Naive thymus-derived CD4-positive, alpha-beta T cell (primary cell): Measurements from ENCODE around the gene JMJD7. TPM values are rescaled to one million over a fixed set of nuclear protein-coding genes. Genes with fewer than 3 reads are reported as not detected.

ENCODE experiments used
- ATAC-seq: fragments of 150-1000 bp; cut with Tn5 transposase; 2 replicates; pipeline ENCODE4 v1.10.0; 2021; ENCODE audit warnings: mild to moderate bottlenecking, moderate library complexity
- CTCF ChIA-PET: fragments of 350-600 bp; sonication (Branson Sonifier 250); formaldehyde crosslinking; loops from one replicate; lab custom pipeline; 2021; ENCODE audit warnings: antibody characterized with exemption; lab: Charles Lee
- POLR2A ChIA-PET: fragments of 350-600 bp; sonication (Branson Sonifier 250); formaldehyde crosslinking; loops from one replicate; lab custom pipeline; 2021; ENCODE audit warnings: antibody characterized with exemption, inconsistent platforms; lab: Charles Lee
- DNase-seq, 9 donors: peaks; one replicate each; pipeline versions ENCODE4 v3.0.0 to v3.0.0-alpha.2; 2020 to 2022; ENCODE audit warnings: mixed read lengths in 1 of 9
- H3K27ac ChIP-seq: one replicate; pipeline ENCODE4 v1.7.0; 2013; ENCODE audit warnings: mild to moderate bottlenecking, low read depth, low read length, moderate library complexity
- H3K27me3 ChIP-seq, 2 donors: one replicate each; pipeline ENCODE4 v1.7.0; 2013; ENCODE audit warnings: low read length in 2 of 2, mild to moderate bottlenecking in 2 of 2, moderate library complexity in 2 of 2; ENCODE audit not compliant: control insufficient read depth in 2 of 2, insufficient read depth in 2 of 2
- H3K36me3 ChIP-seq, 3 experiments: 1 replicate in 2 of 3; 2 replicates in 1 of 3; pipeline ENCODE4 v1.7.0; 2013; ENCODE audit warnings: low read length in 3 of 3, mild to moderate bottlenecking in 3 of 3, moderate library complexity in 1 of 3; ENCODE audit not compliant: insufficient read depth in 3 of 3, control insufficient read depth in 2 of 3
- H3K4me1 ChIP-seq, 2 donors: one replicate each; pipeline ENCODE4 v1.7.0; 2013; ENCODE audit warnings: low read length in 2 of 2, mild to moderate bottlenecking in 2 of 2, moderate library complexity in 1 of 2; ENCODE audit not compliant: control insufficient read depth in 2 of 2, insufficient read depth in 2 of 2
- H3K4me3 ChIP-seq: 2 replicates; pipeline ENCODE4 v1.7.0; 2013; ENCODE audit warnings: mild to moderate bottlenecking, low read length
- H3K9me3 ChIP-seq, 3 experiments: 1 replicate in 2 of 3; 2 replicates in 1 of 3; pipeline ENCODE4 v1.7.0; 2013; ENCODE audit warnings: low read length in 3 of 3; ENCODE audit not compliant: control insufficient read depth in 2 of 3
- H3K27ac Mint-ChIP-seq, 9 donors: one replicate each; pipeline ENCODE4 v1.8.0; 2020 to 2022; ENCODE audit warnings: mixed read lengths in 9 of 9, mild to moderate bottlenecking in 8 of 9, moderate library complexity in 5 of 9, inconsistent platforms in 2 of 9
- H3K27me3 Mint-ChIP-seq, 5 donors: one replicate each; pipeline ENCODE4 v1.8.0; 2021 to 2022; ENCODE audit warnings: mixed read lengths in 5 of 5, mild to moderate bottlenecking in 1 of 5
- H3K36me3 Mint-ChIP-seq, 5 donors: one replicate each; pipeline ENCODE4 v1.8.0; 2020 to 2022; ENCODE audit warnings: mixed read lengths in 5 of 5, mild to moderate bottlenecking in 3 of 5, inconsistent platforms in 1 of 5
- H3K4me1 Mint-ChIP-seq, 7 donors: one replicate each; pipeline ENCODE4 v1.8.0; 2020 to 2022; ENCODE audit warnings: mixed read lengths in 7 of 7, mild to moderate bottlenecking in 3 of 7, inconsistent platforms in 1 of 7
- H3K4me3 Mint-ChIP-seq, 10 donors: one replicate each; pipeline ENCODE4 v1.8.0; 2020 to 2022; ENCODE audit warnings: mild to moderate bottlenecking in 10 of 10, mixed read lengths in 10 of 10, moderate library complexity in 6 of 10, inconsistent platforms in 2 of 10
- H3K9me3 Mint-ChIP-seq, 11 donors: one replicate each; pipeline ENCODE4 v1.8.0; 2020 to 2022; ENCODE audit warnings: mixed read lengths in 11 of 11, mild to moderate bottlenecking in 4 of 11, inconsistent platforms in 1 of 11, moderate library complexity in 1 of 11
- intact Hi-C, 2 donors: fragments of 100-400 bp; cut with micrococcal nuclease; formaldehyde crosslinking; loops; one replicate each; pipeline ENCODE4 v1.15.1; 2023
- polyA plus RNA-seq, 2 donors: library from polyadenylated mRNA; unstranded; fragments of 300-500 nt; fragmentation: Illumina TruSeq; gene quantifications; one replicate each; pipeline ENCODE4 v1.2.3, GENCODE V29; 2021
- total RNA-seq, 6 experiments: library from RNA in 5 of 6; stranded (reverse) in 5 of 6; gene quantifications; 1 replicate in 5 of 6; 2 replicates in 1 of 6; pipeline ENCODE4 v1.2.3 and lab custom pipeline; 2021 to 2026

JMJD7 gene
- total RNA-seq = 10 to 100 TPM; 25.3 to 83.7 (median 52.1) TPM
- polyA plus RNA-seq = 10 to 100 TPM; 22.4 to 28.6 TPM
- 3.9 reads per million, percentile 20 among the genes with 10 or more reads in this experiment for total RNA-seq (lab: John Stamatoyannopoulos, UW)

DNA sequence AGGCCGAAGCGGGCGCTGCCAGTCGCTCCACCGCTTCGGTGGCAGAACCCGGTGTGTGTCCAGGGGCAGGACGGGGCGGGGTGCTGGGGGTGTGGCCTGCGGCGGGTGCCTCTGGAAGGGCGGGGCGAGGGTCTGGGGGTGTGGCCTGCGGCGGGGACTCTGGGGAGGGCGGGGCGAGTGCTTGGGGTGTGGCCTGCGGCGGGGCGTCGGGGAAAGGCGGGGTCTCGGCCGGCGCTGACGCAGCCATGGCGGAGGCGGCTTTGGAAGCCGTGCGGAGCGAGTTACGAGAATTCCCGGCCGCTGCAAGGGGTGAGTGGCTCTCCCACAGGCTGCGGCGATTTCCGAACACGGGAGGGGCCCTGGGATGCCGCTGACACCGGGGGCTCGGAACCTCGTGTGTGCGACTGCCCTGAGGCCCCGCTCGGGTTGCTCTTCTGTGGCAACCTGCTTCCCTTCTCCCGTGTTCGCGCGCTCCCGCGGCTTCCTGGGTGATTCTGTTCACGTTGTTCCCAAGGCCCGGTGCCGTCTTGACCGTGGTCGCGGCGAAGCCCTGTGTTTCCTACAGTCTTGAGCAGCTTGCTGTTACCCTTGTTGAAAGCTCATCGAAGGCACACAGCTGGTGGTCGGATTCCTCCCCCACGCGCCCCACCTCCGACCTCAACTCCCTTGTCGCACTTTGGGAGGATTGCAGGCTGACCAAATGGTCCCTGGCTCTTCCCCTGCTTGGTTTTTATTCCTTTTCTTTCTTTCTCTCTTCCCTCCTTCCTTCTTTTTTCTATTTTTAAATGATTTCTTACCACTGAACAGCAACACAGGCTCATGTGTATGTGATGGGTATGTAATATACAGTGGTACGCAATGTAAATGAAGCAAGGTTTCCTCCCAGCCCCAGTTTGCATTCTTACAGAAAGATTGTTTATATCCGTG, at the start of gene JMJD7:
Gene JMJD7, plus strand, starts transcription at position 213 of the 927 bp plus-strand sequence. Its CDS starts 33 bp downstream, at position 246.
- Histone ChIP-seq H3K4me3 (peak within 1 kb of the TSS; percentile 99), H3K9me3 (no peaks in the 10 kb centered on the region)

GRCh38 chr15:41778521-41778920, 49.4 kb upstream of the JMJD7 start:
- ChIA-PET CTCF (interaction anchor here (0.6 to 8.9 kb wide), 2 partner anchors 33 to 175 kb away, joined by 3 to 180 read pairs; no protein-coding TSS in a partner anchor), POLR2A (interaction anchor here (1.5 kb wide), 1 partner anchor 11 kb away, joined by 4 read pairs; no protein-coding TSS in a partner anchor)
- no peak for DNase-seq
- H3K27me3 ChIP-seq = no peaks in the 10 kb centered on the region
- H3K9me3 Mint-ChIP-seq = peaks cover 0 to 5% (median 0%) of the 10 kb centered on the region in 11 donors
- H3K27ac ChIP-seq = no peak overlapping the region
- no peaks in the 10 kb centered on the region for H3K36me3 ChIP-seq
- ATAC-seq = no peak
- peaks cover 26 to 31% of the 10 kb centered on the region in 2 donors for H3K4me1 ChIP-seq
- peak overlapping the region in 2 of 9 donors; percentile 6 to 22 for H3K27ac Mint-ChIP-seq
- no peak overlapping the region for H3K4me3 ChIP-seq
- H3K4me3 Mint-ChIP-seq = peak overlapping the region in 6 of 10 donors; percentile 10 to 96 (median 27)
- H3K9me3 ChIP-seq = no peaks in the 10 kb centered on the region
- no peaks in the 10 kb centered on the region for H3K27me3 Mint-ChIP-seq
- intact Hi-C loops = loop anchor here in 1 of 2 donors (10.0 kb wide), 1 partner anchor 874 kb away; no protein-coding TSS in a partner anchor
- H3K4me1 Mint-ChIP-seq = peaks cover 40 to 85% (median 81%) of the 10 kb centered on the region in 7 donors
- peaks cover 0 to 18% (median 8%) of the 10 kb centered on the region in 5 donors for H3K36me3 Mint-ChIP-seq

More for the DNA sequence above, at the start of gene JMJD7:
- Histone ChIP-seq H3K27ac (peak within 1 kb of the TSS; percentile 94), H3K4me1 (peaks cover 26 to 38% of the 10 kb centered on the region in 2 donors), H3K36me3 (peaks cover 0 to 30% (median 0%) of the 10 kb centered on the region in 3 experiments), H3K27me3 (no peaks in the 10 kb centered on the region)
- DNase-seq (peak; percentile 81 to 98 (median 91)), ATAC-seq (peak; percentile 99)
- Mint-ChIP-seq H3K9me3 (no peaks in the 10 kb centered on the region), H3K4me1 (peaks cover 34 to 53% (median 50%) of the 10 kb centered on the region in 7 donors), H3K4me3 (peak within 1 kb of the TSS; percentile 86 to 99 (median 96)), H3K27ac (peak within 1 kb of the TSS; percentile 78 to 96 (median 92)), H3K36me3 (peaks cover 0 to 30% (median 4%) of the 10 kb centered on the region in 5 donors), H3K27me3 (peaks cover 0 to 3% (median 0%) of the 10 kb centered on the region in 5 donors)
- CTCF ChIA-PET = interaction anchor here (0.5 to 2.0 kb wide), 6 partner anchors 54 to 205 kb away, joined by 3 to 5 read pairs (median 4); no protein-coding TSS in a partner anchor
- intact Hi-C loops = loop anchor here (1.0 to 5.0 kb wide), 12 partner anchors 43 to 911 kb away; partner anchors contain the start of genes MAPKBP1 (in 2 of the 2), NDUFAF1 (in 1 of the 2) and SPTBN5 (in 1 of the 2)
- POLR2A ChIA-PET = interaction anchor here (0.9 to 2.9 kb wide), 8 partner anchors 24 to 168 kb away, joined by 3 to 16 read pairs (median 4); partner anchors contain the start of genes MAPKBP1 and MGA

DNA sequence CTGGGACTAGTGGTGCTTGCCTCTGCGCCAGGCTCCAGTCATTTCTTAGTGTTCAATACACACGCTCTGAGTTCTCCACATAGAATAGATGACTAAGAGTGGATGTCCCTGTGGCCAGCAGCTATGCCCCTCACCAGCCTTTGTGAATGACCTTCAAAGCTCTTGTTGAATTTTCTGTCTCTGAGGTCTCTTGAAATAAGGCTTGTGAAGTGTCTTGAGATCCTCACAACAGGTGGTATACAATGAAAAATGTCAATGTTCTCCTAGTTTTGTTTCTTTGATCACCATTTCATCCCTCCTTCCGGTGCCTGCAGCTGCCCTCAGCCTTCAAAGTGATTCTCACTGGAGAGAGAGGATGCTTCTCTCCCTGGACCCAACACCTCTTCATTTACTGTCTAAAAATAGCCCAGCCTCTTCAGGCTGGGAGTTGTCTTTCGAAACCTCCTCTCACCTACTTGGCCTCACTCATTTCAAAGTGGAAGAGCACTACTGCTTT, 48.2 kb upstream of the JMJD7 start:
- Mint-ChIP-seq H3K4me3 (peak overlapping the region in 4 of 10 donors; percentile 9 to 53 (median 28)), H3K9me3 (no peaks in the 10 kb centered on the region), H3K4me1 (peaks cover 36 to 78% (median 75%) of the 10 kb centered on the region in 7 donors), H3K27ac (peak overlapping the region in 4 of 9 donors; percentile 22 to 71 (median 62)), H3K27me3 (no peaks in the 10 kb centered on the region), H3K36me3 (peaks cover 0 to 22% (median 8%) of the 10 kb centered on the region in 5 donors)
- no peak for DNase-seq
- ChIA-PET POLR2A (interaction anchor here (0.7 to 1.5 kb wide), 2 partner anchors 9 to 48 kb away, joined by 3 to 4 read pairs; no protein-coding TSS in a partner anchor), CTCF (interaction anchor here (0.5 to 1.1 kb wide), 4 partner anchors 8 to 94 kb away, joined by 3 read pairs; no protein-coding TSS in a partner anchor)
- Histone ChIP-seq H3K27ac (no peak overlapping the region), H3K4me3 (no peak overlapping the region), H3K27me3 (no peaks in the 10 kb centered on the region), H3K4me1 (peaks cover 22 to 26% of the 10 kb centered on the region in 2 donors), H3K9me3 (no peaks in the 10 kb centered on the region), H3K36me3 (no peaks in the 10 kb centered on the region)
- intact Hi-C loops = loop anchor here in 1 of 2 donors (10.0 kb wide), 1 partner anchor 875 kb away; no protein-coding TSS in a partner anchor
- ATAC-seq = no peak

- DNase-seq = no peak
- peaks cover 0 to 25% (median 8%) of the 10 kb centered on the region in 5 donors for H3K36me3 Mint-ChIP-seq
- POLR2A ChIA-PET = interaction anchor here (1.5 kb wide), 1 partner anchor 9 kb away, joined by 4 read pairs; no protein-coding TSS in a partner anchor
- no peaks in the 10 kb centered on the region for H3K27me3 Mint-ChIP-seq
- peak overlapping the region in 2 of 10 donors; percentile 14 to 42 for H3K4me3 Mint-ChIP-seq
- ATAC-seq = no peak
- H3K27ac Mint-ChIP-seq = peak overlapping the region in 3 of 9 donors; percentile 22 to 71 (median 56)
- CTCF ChIA-PET = interaction anchor here (0.5 to 1.4 kb wide), 4 partner anchors 9 to 94 kb away, joined by 3 to 9 read pairs (median 3); no protein-coding TSS in a partner anchor
- Histone ChIP-seq H3K36me3 (no peaks in the 10 kb centered on the region), H3K9me3 (no peaks in the 10 kb centered on the region), H3K27ac (no peak overlapping the region), H3K4me3 (no peak overlapping the region), H3K27me3 (no peaks in the 10 kb centered on the region), H3K4me1 (peaks cover 21 to 22% of the 10 kb centered on the region in 2 donors)
- H3K9me3 Mint-ChIP-seq = no peaks in the 10 kb centered on the region
- intact Hi-C loops = no loop called here
- peaks cover 38 to 75% (median 72%) of the 10 kb centered on the region in 7 donors for H3K4me1 Mint-ChIP-seq
These were observed 47.6 kb upstream of the JMJD7 start for GRCh38 chr15:41780266-41780665.

DNA sequence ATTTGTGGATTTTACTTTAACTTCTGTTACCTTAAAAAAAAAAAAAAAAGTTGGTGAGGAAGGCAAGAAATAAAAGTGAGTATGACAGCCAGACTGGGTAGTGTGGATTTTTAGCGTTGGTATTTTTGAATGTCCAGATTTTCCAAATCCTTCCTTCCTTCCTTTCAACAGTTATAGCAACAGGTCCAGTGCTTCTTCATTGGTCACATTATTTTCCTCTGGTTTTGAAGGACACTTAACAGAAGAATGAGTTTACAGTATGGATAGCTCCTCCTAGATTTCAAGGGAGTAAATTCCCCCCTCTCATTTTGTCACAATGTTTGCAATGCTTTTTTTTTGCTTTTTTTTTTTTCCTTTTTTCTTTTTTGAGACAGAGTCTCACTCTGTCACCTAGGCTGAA, 47.2 kb upstream of the JMJD7 start:
- Mint-ChIP-seq H3K4me1 (peaks cover 39 to 70% (median 68%) of the 10 kb centered on the region in 7 donors), H3K27me3 (no peaks in the 10 kb centered on the region), H3K27ac (no peak overlapping the region), H3K9me3 (no peaks in the 10 kb centered on the region), H3K36me3 (peaks cover 0 to 26% (median 8%) of the 10 kb centered on the region in 5 donors), H3K4me3 (no peak overlapping the region)
- DNase-seq (no peak), ATAC-seq (no peak)
- peaks cover 16 to 18% of the 10 kb centered on the region in 2 donors for H3K4me1 ChIP-seq
- ChIA-PET CTCF (interaction anchor here (1.0 to 1.4 kb wide), 3 partner anchors 30 to 93 kb away, joined by 3 to 9 read pairs (median 3); no protein-coding TSS in a partner anchor), POLR2A (no interaction called here)
- intact Hi-C loops = no loop called here
- H3K36me3 ChIP-seq = no peaks in the 10 kb centered on the region
- H3K9me3 ChIP-seq = no peaks in the 10 kb centered on the region
- H3K27me3 ChIP-seq = no peaks in the 10 kb centered on the region
- H3K27ac ChIP-seq = no peak overlapping the region
- no peak overlapping the region for H3K4me3 ChIP-seq
